Keratinocyte (primary cell): Measurements from ENCODE around the gene NIPSNAP2. TPM values are rescaled to one million over a fixed set of nuclear protein-coding genes. Genes with fewer than 3 reads are reported as not detected.

Experiments
- DNase-seq: peaks from one replicate; pipeline ENCODE4 v3.0.0-alpha.2; 2011; ENCODE audit warnings: low read depth, missing footprints, low spot score
- FAIRE-seq: peaks from 2 replicates; lab custom pipeline; 2011; peaks lifted over from hg19 to GRCh38; lab: Jason Lieb, UNC
- H2AFZ ChIP-seq: 2 replicates; pipeline ENCODE4 v1.6.0; 2012; ENCODE audit warnings: low read length, control low read depth, inconsistent platforms; ENCODE audit not compliant: control insufficient read depth
- H3K27ac ChIP-seq: 2 replicates; pipeline ENCODE4 v1.5.1; 2011; ENCODE audit warnings: low read length; ENCODE audit not compliant: control insufficient read depth, insufficient read depth
- H3K27me3 ChIP-seq: 3 replicates; pipeline ENCODE4 v1.6.0; 2011; ENCODE audit warnings: low read length; ENCODE audit not compliant: control insufficient read depth, insufficient read depth; ENCODE audit errors: extremely low read depth
- H3K36me3 ChIP-seq, 2 experiments: 2 replicates in 1 of 2; 3 replicates in 1 of 2; pipeline ENCODE4 v1.5.1; 2011; ENCODE audit warnings: low read length in 2 of 2, mild to moderate bottlenecking in 1 of 2; ENCODE audit not compliant: control insufficient read depth in 2 of 2, insufficient read depth in 2 of 2; ENCODE audit errors: extremely low read depth in 1 of 2
- H3K4me1 ChIP-seq: 3 replicates; pipeline ENCODE4 v1.5.1; 2011; ENCODE audit warnings: low read length; ENCODE audit not compliant: control insufficient read depth, insufficient read depth; ENCODE audit errors: extremely low read depth
- H3K4me2 ChIP-seq: 3 replicates; pipeline ENCODE4 v1.6.0; 2011; ENCODE audit warnings: low read depth, low read length; ENCODE audit not compliant: control insufficient read depth, insufficient read depth; ENCODE audit errors: extremely low read depth
- H3K4me3 ChIP-seq, 3 experiments: fragments of 200-600 bp in 1 of 3; sonication (generic) in 1 of 3; 2 replicates in 2 of 3; 3 replicates in 1 of 3; pipeline ENCODE4 v1.5.1; 2011 to 2016; ENCODE audit warnings: low read length in 3 of 3, mild to moderate bottlenecking in 3 of 3, control low read depth in 2 of 3, inconsistent platforms in 1 of 3, low read depth in 1 of 3, mixed read lengths in 1 of 3, mixed run types in 1 of 3, moderate library complexity in 1 of 3; ENCODE audit not compliant: control insufficient read depth in 2 of 3, insufficient read depth in 2 of 3; ENCODE audit errors: extremely low read depth in 1 of 3
- H3K79me2 ChIP-seq: 2 replicates; pipeline ENCODE4 v1.6.0; 2012; ENCODE audit warnings: low read length; ENCODE audit not compliant: control insufficient read depth, insufficient read depth
- H3K9ac ChIP-seq: 3 replicates; pipeline ENCODE4 v1.6.0; 2011; ENCODE audit warnings: low read length; ENCODE audit not compliant: control insufficient read depth, insufficient read depth; ENCODE audit errors: extremely low read depth
- H3K9me1 ChIP-seq: 3 replicates; pipeline ENCODE4 v1.6.0; 2011; ENCODE audit warnings: low read length; ENCODE audit not compliant: control insufficient read depth, insufficient read depth; ENCODE audit errors: extremely low read depth
- H3K9me3 ChIP-seq: 2 replicates; pipeline ENCODE4 v1.5.1; 2012; ENCODE audit warnings: low read depth, low read length; ENCODE audit not compliant: control insufficient read depth
- H4K20me1 ChIP-seq: 3 replicates; pipeline ENCODE4 v1.6.0; 2011; ENCODE audit warnings: low read length; ENCODE audit not compliant: control insufficient read depth, insufficient read depth; ENCODE audit errors: extremely low read depth
- CTCF ChIP-seq, 3 experiments: IDR thresholded peaks in 1 of 3; conservative IDR thresholded peaks in 1 of 3; optimal IDR thresholded peaks in 1 of 3; 2 replicates in 2 of 3; 3 replicates in 1 of 3; pipeline versions ENCODE3 to v1.5.1; 2011; ENCODE audit warnings: low read length in 3 of 3, mild to moderate bottlenecking in 3 of 3, moderate library complexity in 2 of 3, control low read depth in 1 of 3, inconsistent platforms in 1 of 3; ENCODE audit not compliant: insufficient read depth in 2 of 3; ENCODE audit errors: extremely low read depth in 1 of 3
- EZH2 ChIP-seq: IDR thresholded peaks from one replicate; pipeline ENCODE4 v1.6.1; 2012; ENCODE audit warnings: inconsistent platforms, mild to moderate bottlenecking, low read length, moderate library complexity
- dilution Hi-C: fragments of 300-500 bp; cut with MboI; formaldehyde crosslinking; loops from one replicate; pipeline ENCODE4 v1.7.0; 2020; ENCODE audit warnings: low sequenced_read_pairs; ENCODE audit not compliant: extremely low pct_ligation_motif_present
- polyA plus RNA-seq, 5 experiments: library from polyadenylated mRNA; depleted of rRNA in 3 of 5; stranded (reverse) in 3 of 5; stranded (forward) in 1 of 5; unstranded in 1 of 5; fragments of >200 nt; gene quantifications; 1 replicate in 1 of 5; 2 replicates in 3 of 5; 3 replicates in 1 of 5; pipeline versions ENCODE4 v1.2.1 to v1.2.3, GENCODE V29; 2011 to 2012; ENCODE audit warnings: missing spikeins in 2 of 5, low read depth in 1 of 5, low replicate concordance in 1 of 5

Gene NIPSNAP2
- polyA plus RNA-seq, 1 donor (not counting 4 experiments of a cell fraction or from before 2014, with no cell fraction given), result 64.7 TPM

- Histone ChIP-seq H3K27me3 (no peaks in the 10 kb centered on the region), H3K4me3 (no peak overlapping the region), H3K9ac (no peak overlapping the region), H4K20me1 (no peaks in the 10 kb centered on the region), H3K79me2 (peaks cover 21% of the 10 kb centered on the region), H3K9me3 (no peaks in the 10 kb centered on the region), H2AFZ (no peak overlapping the region), H3K36me3 (peaks cover 12 to 14% of the 10 kb centered on the region in 2 experiments), H3K9me1 (no peaks in the 10 kb centered on the region), H3K4me2 (no peak overlapping the region), H3K4me1 (no peaks in the 10 kb centered on the region), H3K27ac (no peak overlapping the region)
- FAIRE-seq (no peak), DNase-seq (no peak)
- TF ChIP-seq EZH2 (no peak), CTCF (optimal IDR thresholded peaks at IDR 0.05 in 1 of 3, IDR thresholded peaks at IDR 0.05 in 1 of 3, conservative IDR thresholded peaks at IDR 0.05 in 1 of 3; ENCODE audit: extremely low read depth in 1 of 3, insufficient read depth in 2 of 3, low read length in 3 of 3) (no peak)
- dilution Hi-C loops, result no loop called here
Measured at GRCh38 chr7:55953707-55954475, 10.5 kb upstream of the NIPSNAP2 start.

- Histone ChIP-seq H3K4me1 (peaks cover 3% of the 10 kb centered on the region), H3K9ac (no peak overlapping the region), H3K79me2 (peaks cover 16% of the 10 kb centered on the region), H3K9me3 (no peaks in the 10 kb centered on the region), H4K20me1 (no peaks in the 10 kb centered on the region), H3K27ac (no peak overlapping the region), H3K36me3 (peaks cover 12 to 14% of the 10 kb centered on the region in 2 experiments), H3K4me3 (no peak overlapping the region), H3K27me3 (no peaks in the 10 kb centered on the region), H3K4me2 (no peak overlapping the region), H3K9me1 (no peaks in the 10 kb centered on the region), H2AFZ (no peak overlapping the region)
- FAIRE-seq (no peak), DNase-seq (no peak)
- TF ChIP-seq EZH2, result no peak
- no peak for TF ChIP-seq CTCF (optimal IDR thresholded peaks at IDR 0.05 in 1 of 3, IDR thresholded peaks at IDR 0.05 in 1 of 3, conservative IDR thresholded peaks at IDR 0.05 in 1 of 3; ENCODE audit: extremely low read depth in 1 of 3, insufficient read depth in 2 of 3, low read length in 3 of 3)
- dilution Hi-C loops, result no loop called here
Measured at GRCh38 chr7:55957190-55957589, 7.2 kb upstream of the NIPSNAP2 start.
